ENCODE results near the gene ARGLU1.

DNA sequence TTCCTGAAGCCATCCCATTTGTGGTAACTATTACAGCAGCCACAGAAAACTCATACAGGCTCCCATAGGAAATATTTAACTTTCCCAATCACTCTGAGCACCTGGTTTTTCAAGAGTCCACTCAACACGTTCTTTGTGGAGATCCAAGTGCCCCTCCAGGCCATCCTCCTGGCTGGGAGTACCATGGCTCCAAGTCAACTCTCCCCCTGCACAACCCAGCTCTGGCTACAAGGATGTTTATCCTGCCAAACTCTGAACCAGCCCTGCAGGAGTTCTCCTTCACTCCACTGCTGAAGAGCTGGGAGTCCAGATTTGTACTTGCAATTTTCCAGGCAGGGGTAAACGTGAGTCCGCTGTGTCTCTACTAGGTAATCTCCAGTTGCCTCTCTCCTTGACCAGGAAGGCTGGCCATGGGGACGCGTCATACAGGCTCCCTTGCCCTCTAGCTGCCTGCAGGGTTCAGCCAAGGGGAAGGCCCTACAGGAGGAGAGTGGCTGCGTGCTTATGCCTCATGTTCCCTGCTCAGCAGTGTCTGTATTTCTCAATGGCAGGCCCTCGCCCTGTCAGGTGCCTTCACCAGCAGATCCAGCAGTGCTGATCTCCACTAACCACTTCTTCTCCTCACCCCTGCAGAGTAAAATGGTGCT is 29.9 kb upstream of the ARGLU1 start:
- TF ChIP-seq, protein P1, sequence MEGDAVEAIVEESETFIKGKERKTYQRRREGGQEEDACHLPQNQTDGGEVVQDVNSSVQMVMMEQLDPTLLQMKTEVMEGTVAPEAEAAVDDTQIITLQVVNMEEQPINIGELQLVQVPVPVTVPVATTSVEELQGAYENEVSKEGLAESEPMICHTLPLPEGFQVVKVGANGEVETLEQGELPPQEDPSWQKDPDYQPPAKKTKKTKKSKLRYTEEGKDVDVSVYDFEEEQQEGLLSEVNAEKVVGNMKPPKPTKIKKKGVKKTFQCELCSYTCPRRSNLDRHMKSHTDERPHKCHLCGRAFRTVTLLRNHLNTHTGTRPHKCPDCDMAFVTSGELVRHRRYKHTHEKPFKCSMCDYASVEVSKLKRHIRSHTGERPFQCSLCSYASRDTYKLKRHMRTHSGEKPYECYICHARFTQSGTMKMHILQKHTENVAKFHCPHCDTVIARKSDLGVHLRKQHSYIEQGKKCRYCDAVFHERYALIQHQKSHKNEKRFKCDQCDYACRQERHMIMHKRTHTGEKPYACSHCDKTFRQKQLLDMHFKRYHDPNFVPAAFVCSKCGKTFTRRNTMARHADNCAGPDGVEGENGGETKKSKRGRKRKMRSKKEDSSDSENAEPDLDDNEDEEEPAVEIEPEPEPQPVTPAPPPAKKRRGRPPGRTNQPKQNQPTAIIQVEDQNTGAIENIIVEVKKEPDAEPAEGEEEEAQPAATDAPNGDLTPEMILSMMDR (IDR thresholded peaks at IDR 0.05; ENCODE audit: insufficient read depth, low read length, poor library complexity, severe bottlenecking), result no peak
- no peak for TF ChIP-seq EZH2phosphoT487 (conservative IDR thresholded peaks at IDR 0.05; ENCODE audit: low read length)
